GM21528 (cell line): ENCODE data around the gene GALNT9.

Experiments used
- ATAC-seq: cut with Tn5 transposase; IDR thresholded peaks from one replicate; pipeline ENCODE4 v1.9.1; 2021; ENCODE audit warnings: mild to moderate bottlenecking, moderate library complexity; ENCODE audit not compliant: unreplicated experiment, low FRiP score

The GALNT9 gene

GRCh38 chr12:132174839-132175490 lies 154.4 kb downstream of the GALNT9 start:
- no peak for ATAC-seq

DNA sequence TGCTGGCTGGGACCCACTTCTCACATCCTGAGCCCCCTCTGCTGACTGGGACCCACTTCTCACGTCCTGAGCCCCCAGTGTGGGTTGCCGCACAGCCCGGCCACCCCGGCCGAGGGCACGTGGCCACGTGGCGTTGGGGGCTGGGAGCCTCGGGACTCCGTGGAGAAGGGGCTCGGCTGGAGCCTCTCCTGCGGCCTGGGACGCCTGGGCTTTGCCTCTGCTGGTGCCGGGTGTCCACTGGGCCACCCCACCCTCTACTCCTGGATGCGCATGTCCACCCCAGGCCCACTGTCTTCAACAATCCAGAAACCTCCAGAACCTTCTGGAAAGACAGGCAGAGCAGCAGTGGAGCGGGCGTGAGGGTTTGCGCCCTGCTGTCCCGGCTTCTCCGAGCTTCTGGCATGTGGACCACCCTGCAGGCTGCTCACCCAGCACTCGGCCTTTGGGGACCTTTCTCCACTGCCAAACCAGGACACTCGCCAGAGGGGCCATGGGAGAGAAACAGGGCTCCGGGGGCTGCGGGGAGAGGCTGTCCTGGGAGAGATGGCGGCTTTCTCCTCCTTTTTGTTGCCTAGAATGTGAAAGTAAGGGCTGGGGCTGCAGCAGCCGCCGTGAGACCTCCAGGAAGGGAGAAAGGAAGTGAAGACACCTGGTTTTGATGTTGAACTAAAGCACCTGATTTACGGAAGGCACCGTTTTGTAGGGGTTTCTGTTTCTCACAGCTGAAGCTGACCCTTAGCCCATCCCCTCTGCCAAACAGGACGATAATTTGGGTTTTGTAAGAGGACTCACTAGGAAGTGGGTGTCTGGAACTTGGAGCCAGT lies 155.2 kb downstream of the GALNT9 start:
- ATAC-seq: no peak

- ATAC-seq: no peak
These were observed 156.0 kb downstream of the GALNT9 start for GRCh38 chr12:132173135-132174014.

GRCh38 chr12:132172619-132173018 lies 156.8 kb downstream of the GALNT9 start:
- ATAC-seq: no peak

GRCh38 chr12:132171968-132172521 lies 157.3 kb downstream of the GALNT9 start:
- ATAC-seq: no peak

GRCh38 chr12:132171293-132171967 lies 158.0 kb downstream of the GALNT9 start:
- ATAC-seq: no peak

GRCh38 chr12:132170637-132171292 lies 158.6 kb downstream of the GALNT9 start:
- ATAC-seq: no peak

DNA sequence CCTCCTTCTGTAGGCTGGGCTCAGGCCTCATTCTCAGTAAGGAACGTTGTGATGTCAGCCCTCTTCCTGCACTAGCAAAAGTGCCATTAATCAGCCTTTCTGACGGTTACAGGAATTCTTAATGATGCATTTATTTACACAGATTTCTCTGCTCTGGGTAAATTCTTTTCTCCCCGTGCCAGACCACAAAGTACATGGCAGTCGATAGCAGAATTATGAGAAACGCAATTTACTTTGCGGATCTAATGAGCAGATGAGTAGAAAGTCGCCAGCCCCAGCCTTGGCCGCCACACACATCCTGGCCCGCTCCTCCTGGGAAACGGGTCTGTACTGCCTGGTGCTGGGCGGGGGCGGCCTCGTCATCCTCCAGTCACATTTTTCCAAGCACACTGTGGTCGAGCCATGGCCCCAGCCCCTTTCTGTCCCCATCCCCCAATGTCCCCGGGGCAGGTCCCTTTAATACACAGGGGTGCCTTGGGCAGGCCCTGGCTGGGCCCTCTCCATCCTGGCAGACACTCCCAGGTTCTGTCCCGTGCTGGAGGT lies 159.2 kb downstream of the GALNT9 start:
- no peak for ATAC-seq

GRCh38 chr12:132169376-132169775 lies 160.0 kb downstream of the GALNT9 start:
- no peak for ATAC-seq

DNA sequence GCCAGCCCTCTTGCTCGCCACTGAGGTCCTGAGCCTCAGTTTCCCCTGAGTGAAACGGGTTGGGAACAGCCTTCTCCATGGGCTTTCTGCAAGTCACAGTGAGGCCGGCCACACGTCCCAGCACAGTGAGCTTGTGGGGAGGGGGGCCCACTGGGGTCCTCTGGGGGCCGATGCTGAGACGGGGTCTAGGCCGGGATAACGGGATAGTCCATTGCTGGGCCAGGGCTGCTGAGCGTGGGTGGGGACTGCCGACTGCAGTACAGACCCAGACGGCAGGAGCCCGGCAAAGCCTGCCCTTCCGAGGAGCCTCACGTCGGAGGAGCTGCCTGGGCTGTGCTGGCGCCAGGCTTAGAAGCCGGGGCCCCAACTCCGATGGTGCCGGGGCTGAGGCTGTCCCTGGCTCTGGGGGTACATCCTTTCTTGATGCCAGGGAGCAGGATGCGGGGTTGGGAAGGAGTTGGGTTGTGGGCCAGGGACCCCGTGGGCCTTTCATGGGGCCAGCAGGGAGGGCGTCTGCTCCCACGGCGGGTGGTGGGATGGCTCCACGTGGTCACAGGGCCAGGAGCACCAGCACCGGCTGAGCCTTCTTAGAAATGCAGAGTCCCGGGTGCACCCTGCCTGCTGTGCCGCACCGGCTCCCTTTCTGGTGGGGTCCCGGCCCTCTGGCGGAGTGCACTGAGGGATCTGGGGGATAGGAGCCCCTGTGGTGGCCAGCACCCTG lies 160.9 kb downstream of the GALNT9 start:
- ATAC-seq: no peak

GRCh38 chr12:132167611-132168310 lies 161.6 kb downstream of the GALNT9 start:
- ATAC-seq: no peak

- ATAC-seq: no peak
These were observed 162.4 kb downstream of the GALNT9 start for GRCh38 chr12:132166801-132167591.

- no peak for ATAC-seq
These were observed 163.3 kb downstream of the GALNT9 start for GRCh38 chr12:132166093-132166492.

- no peak for ATAC-seq
These were observed 163.8 kb downstream of the GALNT9 start for GRCh38 chr12:132165584-132165983.

GRCh38 chr12:132164426-132164825 lies 165.0 kb downstream of the GALNT9 start:
- no peak for ATAC-seq

DNA sequence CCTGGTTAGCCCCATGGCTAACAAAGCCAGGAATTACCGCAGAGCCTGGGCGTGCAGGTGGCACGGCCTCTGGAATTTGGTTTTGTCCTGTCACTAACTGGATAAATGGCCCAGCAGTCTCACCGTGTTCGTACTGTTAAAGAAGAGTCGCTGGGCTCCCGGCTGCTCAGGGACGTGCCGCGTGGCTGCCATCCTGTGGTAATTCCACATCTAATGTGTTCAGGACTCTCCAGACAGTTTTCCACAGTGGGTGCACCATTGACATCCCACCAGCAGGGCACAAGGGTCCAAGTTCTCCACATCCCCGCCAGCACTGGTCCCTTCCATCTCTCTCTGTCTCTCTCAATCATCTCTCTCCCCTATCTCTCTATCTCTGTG lies 165.5 kb downstream of the GALNT9 start:
- ATAC-seq: no peak
